Measurements from ENCODE around the gene KCNA1.

KCNA1 gene

GRCh38 chr12:4962539-4963486 lies 53.1 kb downstream of the KCNA1 start:
- DNase-seq = no peak

Measured in stimulated activated naive CD4-positive, alpha-beta T cell (primary cell).